Sigmoid colon (tissue), 4 donors: Measurements from ENCODE around the gene PDCD1LG2.

Experiments
- CTCF ChIP-seq, 4 experiments: fragments of 450-650 bp in 3 of 4; fragments of 200-600 bp in 1 of 4; IDR thresholded peaks; one replicate each; pipeline ENCODE4 v1.5.1; 2016 to 2019; ENCODE audit warnings: antibody characterized with exemption in 4 of 4, mild to moderate bottlenecking in 3 of 4, moderate library complexity in 2 of 4
- EP300 ChIP-seq, 4 donors: sonication (generic); formaldehyde crosslinking; IDR thresholded peaks; one replicate each; pipeline ENCODE4 v1.6.1; 2017; ENCODE audit warnings: antibody characterized with exemption in 4 of 4
- POLR2A ChIP-seq, 2 donors: fragments of 450-650 bp; IDR thresholded peaks; one replicate each; pipeline ENCODE4 v1.6.1; 2016; ENCODE audit warnings: antibody characterized with exemption in 2 of 2, mild to moderate bottlenecking in 2 of 2, moderate library complexity in 2 of 2
- POLR2AphosphoS5 ChIP-seq, 4 donors: sonication (generic); formaldehyde crosslinking; IDR thresholded peaks; one replicate each; pipeline ENCODE4 v1.6.1; 2017; ENCODE audit warnings: antibody characterized with exemption in 4 of 4

GRCh38 chr9:5609226-5609596 is 98.9 kb downstream of the PDCD1LG2 start:
- TF ChIP-seq CTCF (IDR thresholded peaks at IDR 0.05) (no peak), POLR2AphosphoS5 (IDR thresholded peaks at IDR 0.05) (no peak), POLR2A (IDR thresholded peaks at IDR 0.05) (no peak), EP300 (IDR thresholded peaks at IDR 0.05) (no peak)
